GM13977 (cell line): ENCODE results near the gene TMEM41B.

Experiments
- DNase-seq: peaks from one replicate; pipeline ENCODE4 v3.0.0; 2012; ENCODE audit warnings: low spot score
- CTCF ChIP-seq: IDR thresholded peaks from 2 replicates; pipeline ENCODE4 v1.5.1; 2012; ENCODE audit warnings: mild to moderate bottlenecking, control low read depth; ENCODE audit not compliant: insufficient read depth; ENCODE audit errors: extremely low read depth, missing control alignments
- in situ Hi-C: fragments of 300-500 bp; cut with MboI; formaldehyde crosslinking; loops from one replicate; pipeline ENCODE4 v1.12.0; 2022; ENCODE audit warnings: low sequenced_read_pairs, low pct_unique_long_range_greater_than_20kb, mixed read lengths, inconsistent platforms; ENCODE audit not compliant: unreplicated experiment

Gene TMEM41B

GRCh38 chr11:9316334-9316733, 1.9 kb upstream of the TMEM41B start:
- no peak for TF ChIP-seq CTCF

GRCh38 chr11:9315078-9315688, 790 bp upstream of the TMEM41B start:
- in situ Hi-C loops = no loop called here
- TF ChIP-seq CTCF = no peak
- no peak for DNase-seq

More at GRCh38 chr11:9316334-9316733, 1.9 kb upstream of the TMEM41B start:
- in situ Hi-C loops = no loop called here
- no peak for DNase-seq

GRCh38 chr11:9313648-9314290, 624 bp downstream of the TMEM41B start:
- in situ Hi-C loops = no loop called here
- no peak for TF ChIP-seq CTCF
- DNase-seq = peak; percentile 39

GRCh38 chr11:9310485-9311090, 3.8 kb downstream of the TMEM41B start:
- TF ChIP-seq CTCF = no peak
- in situ Hi-C loops = no loop called here
- DNase-seq = no peak

- no peak for DNase-seq
- no peak for TF ChIP-seq CTCF
- in situ Hi-C loops = no loop called here
These were observed 10.2 kb downstream of the TMEM41B start for GRCh38 chr11:9304178-9304577.

- no peak for TF ChIP-seq CTCF
- in situ Hi-C loops = no loop called here
- DNase-seq = no peak
These were observed 11.9 kb downstream of the TMEM41B start for GRCh38 chr11:9302448-9302847.
